Activated T-cell treated with anti-CD3 and anti-CD28 coated beads for 1 hour (primary cell): Measurements from ENCODE around the gene ZNF76.

Experiments used
- DNase-seq: peaks from one replicate; pipeline ENCODE4 v3.0.0-alpha.2; 2020; ENCODE audit warnings: low read depth

Gene ZNF76

GRCh38 chr6:35259194-35259947 lies at the start of gene ZNF76:
TSS of gene ZNF76 (plus strand) at chr6:35259735. CDS start at chr6:35281152, 21,417 bp downstream.
- DNase-seq = peak; percentile 84

- no peak for DNase-seq
These were observed 46.2 kb upstream of the ZNF76 start for GRCh38 chr6:35213298-35213791.

GRCh38 chr6:35213824-35214756 lies 45.4 kb upstream of the ZNF76 start, which contains the start of gene SCUBE3:
TSS of gene SCUBE3 (plus strand) at chr6:35213956. CDS start at chr6:35214419, 463 bp downstream.
- no peak for DNase-seq

GRCh38 chr6:35214869-35215664 lies 44.5 kb upstream of the ZNF76 start:
- no peak for DNase-seq

GRCh38 chr6:35215665-35216411 lies 43.7 kb upstream of the ZNF76 start:
- DNase-seq = no peak

GRCh38 chr6:35216412-35216732 lies 43.2 kb upstream of the ZNF76 start:
- no peak for DNase-seq

- DNase-seq = no peak
These were observed 42.4 kb upstream of the ZNF76 start for GRCh38 chr6:35216851-35217811.

GRCh38 chr6:35218021-35218420 lies 41.5 kb upstream of the ZNF76 start:
- no peak for DNase-seq

- DNase-seq = no peak
These were observed 41.1 kb upstream of the ZNF76 start for GRCh38 chr6:35218456-35218855.

- DNase-seq = no peak
These were observed 39.7 kb upstream of the ZNF76 start for GRCh38 chr6:35219683-35220326.

- no peak for DNase-seq
These were observed 38.8 kb upstream of the ZNF76 start for GRCh38 chr6:35220711-35221110.

GRCh38 chr6:35223396-35223795 lies 36.1 kb upstream of the ZNF76 start:
- DNase-seq = no peak

GRCh38 chr6:35224720-35225119 lies 34.8 kb upstream of the ZNF76 start:
- DNase-seq = no peak

- no peak for DNase-seq
These were observed 31.1 kb upstream of the ZNF76 start for GRCh38 chr6:35228481-35228880.

GRCh38 chr6:35229304-35229703 lies 30.2 kb upstream of the ZNF76 start:
- DNase-seq = no peak

- no peak for DNase-seq
These were observed 29.0 kb upstream of the ZNF76 start for GRCh38 chr6:35230498-35230897.

GRCh38 chr6:35230950-35231349 lies 28.6 kb upstream of the ZNF76 start:
- DNase-seq = no peak

GRCh38 chr6:35231563-35231962 lies 28.0 kb upstream of the ZNF76 start:
- no peak for DNase-seq

- DNase-seq = no peak
These were observed 24.6 kb upstream of the ZNF76 start for GRCh38 chr6:35234901-35235300.

- DNase-seq = no peak
These were observed 23.3 kb upstream of the ZNF76 start for GRCh38 chr6:35236223-35236622.
